ENCODE results near the gene KRTAP4-9. TPM values are rescaled to one million over a fixed set of nuclear protein-coding genes. Genes with fewer than 3 reads are reported as not detected.
"Not testable (repeated sequence)": the region's sequence is repeated elsewhere in the genome, so short reads cannot be mapped to it uniquely, and the experiment has no call there.

KRTAP4-9 gene
- total RNA-seq, 1 donor from 2014 or later, result not detected

DNA sequence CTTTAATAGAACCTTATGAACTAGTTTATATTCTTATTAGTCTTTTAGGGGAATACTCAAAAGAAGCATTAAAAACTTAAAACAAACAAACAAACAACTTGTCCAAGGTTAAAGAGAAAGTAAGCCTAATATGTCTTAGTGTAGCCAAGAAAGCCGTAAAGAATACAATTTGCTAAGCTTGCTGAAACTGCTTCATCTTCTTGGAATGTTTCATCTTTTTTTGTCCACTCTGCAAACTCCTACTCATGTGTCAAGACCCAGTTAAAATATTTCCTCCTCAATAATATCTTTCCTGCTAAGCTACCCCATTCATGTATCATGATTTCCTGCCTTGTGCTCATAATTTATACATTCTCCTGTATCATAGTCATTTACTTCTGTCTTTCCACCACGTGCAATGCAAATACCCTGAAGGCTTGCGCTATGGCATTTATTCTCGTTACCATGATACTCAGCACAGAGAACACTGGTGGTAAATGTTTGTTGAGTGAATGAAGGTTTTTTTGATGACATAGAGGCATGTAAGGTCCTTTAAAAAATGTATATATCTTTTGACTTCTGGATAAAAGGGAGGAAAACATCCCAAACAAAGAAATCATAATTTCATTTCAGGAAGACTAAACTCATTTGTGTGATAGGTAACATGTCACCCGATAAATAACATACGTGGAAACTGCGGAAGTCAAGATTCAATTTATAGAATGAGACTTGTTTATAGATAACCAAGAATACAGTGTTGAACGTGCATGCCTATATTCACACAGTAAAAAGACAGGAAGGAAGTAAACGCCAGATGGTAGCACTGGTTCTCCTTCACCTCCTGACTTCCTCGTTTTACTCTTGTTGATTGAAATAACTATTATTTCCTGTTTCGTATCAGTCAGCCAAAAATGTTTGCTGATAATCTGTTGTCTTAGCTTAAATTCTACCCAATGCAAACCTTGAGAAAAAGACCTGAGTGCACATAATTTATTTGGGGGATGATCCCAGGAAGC, 14.8 kb downstream of the KRTAP4-9 start:
- intact Hi-C loops (cut with DNase I); DNase-seq; ATAC-seq (ENCODE audit: poor library complexity): not testable (repeated sequence)

DNA sequence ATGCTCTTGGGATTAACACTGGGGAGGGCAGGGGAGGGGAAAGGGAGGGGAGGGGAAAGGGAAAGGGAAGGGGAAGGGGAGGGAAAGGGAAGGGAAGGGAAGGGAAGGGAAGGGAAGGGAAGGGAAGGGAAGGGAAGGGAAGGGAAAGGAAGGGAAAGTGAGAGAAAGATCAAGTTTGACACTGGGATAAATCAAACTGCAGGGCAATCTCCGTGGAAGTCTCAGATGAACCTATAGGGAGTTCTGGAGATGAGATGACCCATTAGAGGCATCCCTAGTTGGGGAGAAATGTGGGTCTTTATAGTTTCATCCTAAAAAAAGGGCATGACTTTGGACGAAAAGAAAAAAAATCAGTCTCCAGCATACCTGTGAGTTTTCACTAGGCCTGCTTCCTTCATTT, 16.6 kb downstream of the KRTAP4-9 start:
- ATAC-seq (ENCODE audit: poor library complexity) (no peak), DNase-seq (no peak)
- intact Hi-C loops (cut with DNase I), result no loop called here

- DNase-seq; ATAC-seq (ENCODE audit: poor library complexity); intact Hi-C loops (cut with DNase I): not testable (repeated sequence)
Observed at GRCh38 chr17:41123292-41123990, 18.3 kb downstream of the KRTAP4-9 start.

DNA sequence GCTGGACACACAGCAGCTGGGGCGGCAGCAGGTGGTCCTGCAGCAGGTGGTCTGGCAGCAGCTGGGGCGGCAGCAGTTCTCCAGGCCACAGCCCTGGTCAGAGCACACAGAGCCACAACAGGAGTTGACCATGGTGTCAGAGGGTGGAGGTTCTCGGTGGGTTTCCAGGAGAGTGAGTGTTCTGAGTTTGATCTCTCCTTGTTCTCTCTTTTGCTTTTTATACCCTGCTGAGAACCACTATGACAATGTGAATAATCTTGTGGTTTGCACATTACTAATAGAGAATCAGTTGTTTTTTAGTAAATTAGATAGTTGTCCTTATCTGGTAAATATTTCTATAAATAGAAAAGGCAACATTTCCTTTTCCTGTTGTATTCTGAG, 18.8 kb downstream of the KRTAP4-9 start, which contains the start of gene KRTAP4-12:
KRTAP4-12 (minus strand) TSS at position 192 of the 381 bp plus-strand sequence; CDS start at position 132, 60 bp downstream.
- ATAC-seq (ENCODE audit: poor library complexity); intact Hi-C loops (cut with DNase I); DNase-seq: not testable (repeated sequence)

DNA sequence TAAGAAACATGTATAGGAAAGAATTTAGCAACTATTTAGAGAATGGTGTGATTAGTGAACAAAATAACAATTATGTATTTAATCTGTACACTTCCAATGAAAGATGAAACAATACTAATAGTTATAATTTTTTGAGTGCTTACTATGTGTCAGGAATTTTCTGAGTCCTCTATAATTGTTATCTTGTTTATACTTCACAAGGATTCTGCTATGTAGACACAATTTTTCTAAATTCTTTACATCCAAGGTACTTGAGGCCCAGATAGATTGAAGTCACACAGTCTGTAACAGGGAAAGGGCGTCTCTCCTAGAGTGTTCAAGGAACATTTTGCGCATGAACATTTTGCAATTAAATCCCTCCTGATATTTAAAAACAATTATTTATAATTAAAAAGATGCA, 19.9 kb downstream of the KRTAP4-9 start:
- intact Hi-C loops (cut with DNase I), result no loop called here
- no peak for ATAC-seq (ENCODE audit: poor library complexity)
- no peak for DNase-seq

GRCh38 chr17:41126412-41126811, 21.2 kb downstream of the KRTAP4-9 start:
- no peak for DNase-seq
- intact Hi-C loops (cut with DNase I), result no loop called here
- no peak for ATAC-seq (ENCODE audit: poor library complexity)

DNA sequence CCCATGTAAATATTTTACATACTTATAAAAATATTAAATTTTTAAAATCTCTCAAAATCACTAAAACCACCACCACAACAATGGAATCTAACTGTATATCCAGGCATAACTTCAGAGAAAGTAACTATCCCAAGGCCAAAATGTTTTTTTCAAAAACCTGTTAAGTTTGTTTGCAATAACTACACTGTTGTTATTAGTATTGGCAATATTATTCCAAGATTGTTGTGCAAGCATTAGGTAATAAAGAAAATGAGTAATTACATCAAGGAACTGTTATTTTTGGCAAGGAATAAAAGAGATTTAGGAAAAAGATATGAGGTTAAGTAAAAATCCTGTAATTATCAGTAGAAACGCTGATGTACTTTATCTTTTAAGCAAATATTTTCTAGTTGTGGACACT, 22.2 kb downstream of the KRTAP4-9 start:
- intact Hi-C loops (cut with DNase I), result no loop called here
- ATAC-seq (ENCODE audit: poor library complexity) (no peak), DNase-seq (no peak)

DNA sequence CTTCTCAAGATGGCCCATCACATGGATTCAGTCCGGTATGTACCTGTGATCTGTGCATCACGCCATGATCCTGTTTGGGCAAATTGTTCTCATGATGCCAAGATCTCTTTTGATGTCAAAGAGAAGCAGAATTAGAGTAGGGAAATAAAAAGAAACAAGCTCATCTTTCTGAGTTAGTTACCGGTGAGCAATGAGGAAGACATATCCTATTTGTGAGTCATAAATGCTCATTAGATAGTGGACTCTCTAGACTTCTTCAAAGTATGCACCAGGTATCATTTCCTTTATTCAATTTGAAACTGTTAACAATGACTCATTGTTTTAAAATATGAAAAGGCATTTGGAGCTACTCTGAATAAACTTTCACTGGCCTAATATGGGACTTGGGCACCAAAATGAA, 26.8 kb downstream of the KRTAP4-9 start:
- ATAC-seq (ENCODE audit: poor library complexity) (no peak), DNase-seq (no peak)
- intact Hi-C loops (cut with DNase I), result no loop called here

- ATAC-seq (ENCODE audit: poor library complexity), result no peak
- intact Hi-C loops (cut with DNase I), result no loop called here
- no peak for DNase-seq
Observed at GRCh38 chr17:41133880-41134735, 28.9 kb downstream of the KRTAP4-9 start.

GRCh38 chr17:41139865-41140264, 34.7 kb downstream of the KRTAP4-9 start:
- intact Hi-C loops (cut with DNase I); DNase-seq; ATAC-seq (ENCODE audit: poor library complexity): not testable (repeated sequence)

GRCh38 chr17:41140360-41141131, 35.4 kb downstream of the KRTAP4-9 start, which contains the start of gene KRTAP4-6:
Gene KRTAP4-6 (minus strand): TSS chr17:41140544. CDS start chr17:41140487, 57 bp downstream.
- ATAC-seq (ENCODE audit: poor library complexity), result no peak
- no peak for DNase-seq
- intact Hi-C loops (cut with DNase I), result no loop called here

- no peak for ATAC-seq (ENCODE audit: poor library complexity)
- intact Hi-C loops (cut with DNase I), result no loop called here
- DNase-seq, result no peak
Observed at GRCh38 chr17:41141361-41141760, 36.2 kb downstream of the KRTAP4-9 start.

DNA sequence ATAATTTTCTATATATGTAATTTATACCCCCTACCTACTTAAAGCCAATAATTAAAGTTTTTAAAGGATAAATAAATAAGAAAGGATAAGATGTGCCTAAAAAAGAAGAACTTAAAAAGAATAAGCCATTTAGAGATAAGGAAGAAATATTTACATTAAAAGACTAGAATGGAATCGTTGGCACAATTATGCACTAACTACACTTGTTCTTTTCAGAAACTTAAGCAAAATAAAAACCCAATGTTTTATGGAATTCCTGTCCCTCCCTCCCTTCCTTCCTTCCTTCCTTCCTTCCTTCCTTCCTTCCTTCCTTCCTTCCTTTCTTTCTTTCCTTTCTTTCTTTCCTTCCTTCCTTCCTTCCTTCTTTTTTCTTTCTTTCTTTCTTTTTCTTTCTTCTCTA, 39.7 kb downstream of the KRTAP4-9 start:
- DNase-seq, result no peak
- ATAC-seq (ENCODE audit: poor library complexity), result no peak
- intact Hi-C loops (cut with DNase I), result no loop called here

DNA sequence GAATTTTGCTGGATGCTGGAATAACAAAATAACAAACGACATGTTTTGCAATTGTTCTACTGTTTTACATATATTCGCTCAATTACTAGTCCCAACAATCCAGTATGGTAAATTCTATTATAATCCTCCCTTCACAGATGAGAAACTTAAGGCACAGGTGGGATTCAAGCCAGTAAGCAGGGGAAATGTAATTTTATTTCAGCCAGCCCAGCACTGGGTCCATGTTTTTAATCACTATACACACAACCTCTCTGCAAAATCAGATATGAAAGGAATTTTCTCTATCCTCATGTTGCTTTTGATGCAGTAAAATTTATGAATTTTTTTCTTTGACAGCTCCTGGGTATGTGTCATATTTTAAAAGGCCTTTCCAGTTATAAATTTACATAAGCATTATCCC, 40.1 kb downstream of the KRTAP4-9 start:
- no peak for ATAC-seq (ENCODE audit: poor library complexity)
- intact Hi-C loops (cut with DNase I), result no loop called here
- DNase-seq, result no peak

DNA sequence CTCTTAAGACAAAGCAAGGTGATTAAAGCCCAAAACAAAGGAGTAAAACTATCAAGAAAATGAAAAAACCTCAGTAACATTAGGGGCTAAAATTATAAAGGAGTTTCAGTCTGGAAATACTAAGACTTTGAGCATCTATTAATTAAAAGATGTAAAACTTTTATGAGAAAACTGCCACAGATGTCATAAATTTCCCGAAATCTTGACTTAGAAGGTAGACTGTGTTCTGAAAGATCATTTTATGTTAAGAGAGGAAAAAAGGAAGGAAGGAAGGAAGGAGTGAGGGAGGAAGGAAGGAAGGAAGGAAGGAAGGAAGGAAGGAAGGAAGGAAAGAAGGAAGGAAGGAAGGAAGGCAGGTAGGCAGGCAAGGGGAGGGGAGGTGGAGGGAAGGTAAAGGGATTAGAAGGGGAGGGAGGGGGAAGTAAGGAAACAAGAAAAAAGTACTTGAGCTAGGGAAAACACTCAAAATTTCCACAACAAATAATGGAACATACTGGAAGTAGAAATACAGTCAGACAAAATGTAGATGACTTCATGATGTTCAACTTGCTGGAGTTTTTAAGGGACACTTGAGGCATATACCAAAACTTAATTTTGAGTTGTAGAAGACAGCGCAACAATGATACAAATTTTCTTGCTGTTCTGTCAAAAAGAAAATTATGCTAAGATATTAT, 42.5 kb downstream of the KRTAP4-9 start:
- ATAC-seq (ENCODE audit: poor library complexity) (no peak), DNase-seq (no peak)
- intact Hi-C loops (cut with DNase I), result no loop called here

DNA sequence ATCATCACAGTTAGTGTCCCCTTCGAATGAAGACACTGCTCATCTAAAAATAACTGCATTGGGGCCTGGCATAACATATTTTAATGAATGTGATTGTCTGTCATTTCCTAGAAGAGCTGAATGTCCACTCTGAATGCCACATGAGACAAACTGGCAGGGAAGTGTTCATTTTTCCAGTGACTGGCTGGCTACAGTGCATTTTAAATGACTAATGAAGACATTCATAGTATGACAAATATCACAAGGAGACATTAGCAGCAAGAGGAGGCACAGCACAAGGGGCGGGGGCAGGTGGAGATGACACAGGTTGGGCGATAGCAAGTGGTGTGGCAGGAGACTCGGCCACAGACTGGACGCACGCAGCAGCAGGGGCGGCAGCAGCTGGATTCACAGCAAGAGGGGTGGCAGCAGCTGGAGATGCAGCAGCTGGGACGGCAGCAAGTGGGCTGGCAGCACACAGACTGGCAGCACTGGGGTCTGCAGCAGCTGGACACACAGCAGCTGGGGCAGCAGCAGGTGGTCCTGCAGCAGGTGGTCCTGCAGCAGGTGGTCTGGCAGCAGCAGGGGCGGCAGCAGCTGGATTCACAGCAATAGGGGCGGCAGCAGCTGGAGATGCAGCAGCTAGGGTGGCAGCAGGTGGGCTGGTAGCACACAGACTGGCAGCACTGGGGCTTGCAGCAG, 43.9 kb downstream of the KRTAP4-9 start:
- ATAC-seq (ENCODE audit: poor library complexity); intact Hi-C loops (cut with DNase I); DNase-seq: not testable (repeated sequence)

DNA sequence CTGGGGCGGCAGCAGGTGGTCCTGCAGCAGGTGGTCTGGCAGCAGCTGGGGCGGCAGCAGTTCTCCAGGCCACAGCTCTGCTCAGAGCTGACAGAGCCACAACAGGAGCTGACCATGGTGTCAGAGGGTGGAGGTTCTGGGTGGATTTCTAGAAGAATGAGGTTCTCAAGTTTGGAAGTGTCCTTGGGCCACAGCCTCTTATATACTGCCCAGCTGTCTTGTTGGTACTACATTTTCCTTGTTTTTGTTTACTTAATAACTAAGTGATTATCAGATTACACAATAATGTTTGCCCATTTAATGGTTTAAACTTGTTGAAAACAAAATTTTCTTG, 44.4 kb downstream of the KRTAP4-9 start, which contains the start of gene KRTAP4-5:
KRTAP4-5 (minus strand) TSS at position 174 of the 334 bp plus-strand sequence; CDS start at position 116, 58 bp downstream.
- DNase-seq (no peak), ATAC-seq (ENCODE audit: poor library complexity) (no peak)
- intact Hi-C loops (cut with DNase I), result no loop called here

All from Right ventricle myocardium superior (tissue), 1 donor.